Right lobe of liver (tissue), 6 donors: Measurements from ENCODE around the gene HHIP. TPM values are rescaled to one million over a fixed set of nuclear protein-coding genes. Genes with fewer than 3 reads are reported as not detected.

Source experiments
- ATAC-seq, 4 donors: fragments of 200-7000 bp; cut with Tn5 transposase; one replicate each; pipeline ENCODE4 v1.9.1; 2020; ENCODE audit warnings: mild to moderate bottlenecking in 4 of 4, moderate library complexity in 4 of 4
- DNase-seq, 3 donors: peaks; one replicate each; pipeline ENCODE4 v3.0.0-alpha.2; 2020
- H3K27ac ChIP-seq, 3 donors: fragments of 200-600 bp; one replicate each; pipeline ENCODE4 v1.8.0; 2022
- H3K27me3 ChIP-seq, 2 donors: fragments of 200-600 bp; one replicate each; pipeline ENCODE4 v1.8.0; 2022
- H3K36me3 ChIP-seq, 4 donors: fragments of 200-600 bp; sonication (generic) in 1 of 4; one replicate each; pipeline versions ENCODE4 v1.5.1 to v1.8.0; 2017 to 2022; ENCODE audit warnings: control low read depth in 1 of 4
- H3K4me1 ChIP-seq, 4 donors: fragments of 200-600 bp; sonication (generic) in 1 of 4; one replicate each; pipeline versions ENCODE4 v1.5.1 to v1.8.0; 2017 to 2022; ENCODE audit warnings: control low read depth in 1 of 4
- H3K4me3 ChIP-seq, 3 donors: fragments of 200-600 bp; one replicate each; pipeline ENCODE4 v1.8.0; 2022
- H3K9me3 ChIP-seq, 4 donors: fragments of 200-600 bp; sonication (generic) in 1 of 4; one replicate each; pipeline versions ENCODE4 v1.5.1 to v1.8.0; 2017 to 2022; ENCODE audit warnings: control low read depth in 1 of 4
- POLR2A ChIP-seq: fragments of 450-650 bp; IDR thresholded peaks from one replicate; pipeline ENCODE4 v1.6.1; 2017; ENCODE audit warnings: antibody characterized with exemption, mild to moderate bottlenecking
- WGBS: methylation state at CpG from one replicate; pipeline ENCODE4 v1.1.6; 2018; ENCODE audit warnings: low coverage, low lambda C conversion rate; ENCODE audit not compliant: insufficient coverage; ENCODE audit errors: missing lambda C conversion rate; 5-methylcytosine and 5-hydroxymethylcytosine counted together
- intact Hi-C, 2 donors: fragments of 100-400 bp; cut with DNase I; formaldehyde crosslinking; loops; one replicate each; pipeline versions ENCODE4 v1.11.2 to v1.14.1; 2022
- total RNA-seq, 6 experiments: library from RNA; depleted of rRNA in 2 of 6; stranded (reverse); fragments of >200 nt in 2 of 6; fragmentation: NEBNext Ultra II Directional in 3 of 6; extraction: Animal tissue kit (Norgen Biotek cat#: 25700) in 3 of 6; gene quantifications; one replicate each; pipeline versions ENCODE4 v1.1.0 to v1.2.4, GENCODE V29; 2016 to 2023
- TF ChIP-seq, protein P1 (sequence below), 4 donors: fragments of 200-600 bp in 3 of 4; fragments of 450-650 bp in 1 of 4; IDR thresholded peaks; one replicate each; pipeline versions ENCODE4 v1.5.1 to v1.8.0; 2016 to 2022; ENCODE audit warnings: antibody characterized with exemption in 4 of 4, mild to moderate bottlenecking in 2 of 4
- donor health status: DM: no; HTN: yes; CAD: no.
- donor health status: DM: no; HTN: no; CAD: no.
- donor health status: DM: no; HTN: no; CAD: no.
- donor health status: DM: no; HTN: yes; CAD: no.
- donor health status: DM: no; HTN: yes; CAD: no.

HHIP gene
- total RNA-seq, 6 experiments from 2014 or later = 3.3 to 17.5 (median 6.3) TPM

DNA sequence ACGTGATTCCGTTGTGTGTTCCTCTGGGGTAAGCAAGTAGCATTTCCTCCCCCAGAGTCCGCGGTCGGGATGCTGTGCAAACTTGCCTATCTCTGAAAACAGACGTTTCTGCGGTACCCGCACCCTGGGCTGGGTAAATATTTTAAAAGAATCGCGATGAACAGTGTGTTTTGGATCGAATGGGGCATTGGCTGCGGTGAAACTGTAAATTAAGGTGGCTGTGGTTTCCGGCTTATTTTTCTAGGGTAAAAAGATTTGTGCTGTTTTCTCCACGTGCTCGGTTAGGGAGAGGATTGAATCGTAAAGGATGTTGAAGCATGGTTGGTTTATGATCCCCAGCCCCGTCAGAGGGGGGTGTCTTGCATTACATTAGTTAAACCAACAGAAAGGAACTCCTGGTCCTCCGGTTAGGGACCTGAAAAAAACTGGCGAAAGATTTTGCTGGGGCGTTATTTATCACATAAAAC, 1.2 kb downstream of the HHIP start:
- H3K27me3 ChIP-seq = peaks cover 0 to 17% of the 10 kb centered on the region in 2 donors
- no peak for TF ChIP-seq POLR2A
- TF ChIP-seq, protein P1, sequence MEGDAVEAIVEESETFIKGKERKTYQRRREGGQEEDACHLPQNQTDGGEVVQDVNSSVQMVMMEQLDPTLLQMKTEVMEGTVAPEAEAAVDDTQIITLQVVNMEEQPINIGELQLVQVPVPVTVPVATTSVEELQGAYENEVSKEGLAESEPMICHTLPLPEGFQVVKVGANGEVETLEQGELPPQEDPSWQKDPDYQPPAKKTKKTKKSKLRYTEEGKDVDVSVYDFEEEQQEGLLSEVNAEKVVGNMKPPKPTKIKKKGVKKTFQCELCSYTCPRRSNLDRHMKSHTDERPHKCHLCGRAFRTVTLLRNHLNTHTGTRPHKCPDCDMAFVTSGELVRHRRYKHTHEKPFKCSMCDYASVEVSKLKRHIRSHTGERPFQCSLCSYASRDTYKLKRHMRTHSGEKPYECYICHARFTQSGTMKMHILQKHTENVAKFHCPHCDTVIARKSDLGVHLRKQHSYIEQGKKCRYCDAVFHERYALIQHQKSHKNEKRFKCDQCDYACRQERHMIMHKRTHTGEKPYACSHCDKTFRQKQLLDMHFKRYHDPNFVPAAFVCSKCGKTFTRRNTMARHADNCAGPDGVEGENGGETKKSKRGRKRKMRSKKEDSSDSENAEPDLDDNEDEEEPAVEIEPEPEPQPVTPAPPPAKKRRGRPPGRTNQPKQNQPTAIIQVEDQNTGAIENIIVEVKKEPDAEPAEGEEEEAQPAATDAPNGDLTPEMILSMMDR (IDR thresholded peaks at IDR 0.05) = no peak
- ATAC-seq (peak in 2 of 4 donors; percentile 14 to 22), DNase-seq (no peak)
- no peak overlapping the region for H3K27ac ChIP-seq
- no peaks in the 10 kb centered on the region for H3K9me3 ChIP-seq
- H3K36me3 ChIP-seq = no peaks in the 10 kb centered on the region
- 4% methylated on average over 19 of the region's 20 CpGs for WGBS
- H3K4me1 ChIP-seq = peaks cover 0 to 13% (median 0%) of the 10 kb centered on the region in 4 donors
- peak overlapping the region in 2 of 3 donors; percentile 23 to 36 for H3K4me3 ChIP-seq
- intact Hi-C loops = no loop called here

DNA sequence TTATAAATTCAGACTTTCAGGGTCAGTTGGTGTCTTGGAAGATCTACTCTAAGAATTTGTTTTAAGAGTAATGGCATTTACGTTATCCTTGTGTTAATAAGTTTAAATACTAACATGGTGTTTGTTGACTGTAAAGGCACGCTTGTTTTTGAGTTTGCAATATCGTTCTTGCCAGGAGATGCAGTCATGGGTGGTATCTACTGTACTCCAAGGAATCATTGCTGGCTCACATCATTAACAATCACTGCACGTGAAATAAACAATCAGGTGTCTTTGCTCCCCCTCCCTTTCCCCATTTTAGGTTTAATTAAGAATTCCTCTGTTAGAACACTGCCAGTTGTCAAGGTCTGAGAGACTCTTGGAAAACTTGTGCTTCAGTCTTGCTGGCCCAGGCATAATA, 1.6 kb downstream of the HHIP start:
- no peaks in the 10 kb centered on the region for H3K9me3 ChIP-seq
- WGBS = 12% methylated on average over 4 of the region's 4 CpGs
- H3K4me3 ChIP-seq = peak overlapping the region in 1 of 3 donors; percentile 19
- H3K4me1 ChIP-seq = peaks cover 0 to 13% (median 0%) of the 10 kb centered on the region in 4 donors
- no peak for ATAC-seq
- no peak for DNase-seq
- peaks cover 0 to 17% of the 10 kb centered on the region in 2 donors for H3K27me3 ChIP-seq
- intact Hi-C loops = no loop called here
- no peaks in the 10 kb centered on the region for H3K36me3 ChIP-seq
- TF ChIP-seq, protein P1 (IDR thresholded peaks at IDR 0.05) = no peak
- TF ChIP-seq POLR2A = no peak
- H3K27ac ChIP-seq = no peak overlapping the region

DNA sequence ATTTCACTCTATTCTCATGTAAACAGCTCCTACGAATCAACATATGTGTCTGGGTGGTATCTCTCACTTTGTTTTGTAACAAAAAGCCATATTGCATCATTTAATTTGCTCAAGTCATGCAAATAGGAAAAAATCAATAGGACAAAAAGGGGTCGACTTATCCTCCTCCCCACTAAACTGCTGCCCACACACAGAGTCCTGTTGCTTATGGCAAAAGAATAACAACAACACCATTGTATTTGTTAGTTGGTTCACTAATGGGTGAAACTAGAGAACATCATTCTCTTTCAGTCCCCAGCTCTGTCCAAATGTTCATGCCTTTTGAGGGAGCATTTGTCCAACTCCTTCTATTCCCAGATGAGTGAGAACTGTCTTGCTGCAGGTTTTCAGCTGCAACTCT, 2.1 kb downstream of the HHIP start:
- Histone ChIP-seq H3K9me3 (no peaks in the 10 kb centered on the region), H3K27ac (no peak overlapping the region), H3K4me1 (peaks cover 0 to 13% (median 0%) of the 10 kb centered on the region in 4 donors), H3K36me3 (no peaks in the 10 kb centered on the region), H3K4me3 (peak overlapping the region in 1 of 3 donors; percentile 19), H3K27me3 (peaks cover 0 to 17% of the 10 kb centered on the region in 2 donors)
- DNase-seq (no peak), ATAC-seq (peak in 1 of 4 donors; percentile 27)
- TF ChIP-seq, protein P1 (IDR thresholded peaks at IDR 0.05) = no peak
- no peak for TF ChIP-seq POLR2A
- 9% methylated on average over 2 of the region's 2 CpGs for WGBS
- intact Hi-C loops = no loop called here

DNA sequence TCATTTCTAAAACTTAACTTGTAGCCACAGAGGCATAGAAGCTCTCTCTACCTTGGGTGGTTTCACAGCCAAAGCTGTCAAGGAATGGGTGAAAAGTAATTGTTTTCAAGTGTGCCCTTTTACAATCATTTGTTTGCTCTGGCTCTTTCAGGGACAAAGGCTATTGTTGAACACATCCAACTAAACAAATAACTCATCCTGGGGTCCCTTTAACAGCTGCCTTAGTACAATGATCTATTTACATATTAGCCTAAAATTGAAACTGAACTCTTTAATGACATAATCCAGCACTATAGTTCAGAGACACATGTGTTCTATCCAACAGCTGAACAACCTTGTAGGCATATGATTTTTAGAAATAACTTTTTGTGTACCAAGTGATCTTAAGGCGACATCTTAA, 3.7 kb downstream of the HHIP start:
- Histone ChIP-seq H3K4me3 (no peak overlapping the region), H3K27ac (no peak overlapping the region), H3K36me3 (no peaks in the 10 kb centered on the region), H3K4me1 (peaks cover 0 to 13% (median 0%) of the 10 kb centered on the region in 4 donors), H3K9me3 (no peaks in the 10 kb centered on the region), H3K27me3 (peaks cover 0 to 17% of the 10 kb centered on the region in 2 donors)
- intact Hi-C loops = no loop called here
- DNase-seq = no peak
- TF ChIP-seq, protein P1 (IDR thresholded peaks at IDR 0.05) = no peak
- TF ChIP-seq POLR2A = no peak
- ATAC-seq = no peak
- WGBS = 53% methylated on average over 1 of the region's 1 CpG
